Nephron (organoid): ENCODE results near the gene DLGAP1.

Source experiments
- H3K27ac Mint-ChIP-seq, 3 experiments: 2 replicates each; pipeline ENCODE4 v1.8.0; 2020; ENCODE audit warnings: mixed read lengths in 3 of 3, mild to moderate bottlenecking in 2 of 3, moderate library complexity in 1 of 3
- H3K27me3 Mint-ChIP-seq: 2 replicates; pipeline ENCODE4 v1.8.0; 2021; ENCODE audit warnings: low read depth, mild to moderate bottlenecking, moderate library complexity, mixed read lengths
- H3K36me3 Mint-ChIP-seq: 2 replicates; pipeline ENCODE4 v1.8.0; 2020; ENCODE audit warnings: low read depth, mixed read lengths
- H3K4me1 Mint-ChIP-seq: 2 replicates; pipeline ENCODE4 v1.8.0; 2020; ENCODE audit warnings: mixed read lengths
- H3K4me3 Mint-ChIP-seq, 3 experiments: 2 replicates each; pipeline ENCODE4 v1.8.0; 2020; ENCODE audit warnings: mild to moderate bottlenecking in 3 of 3, mixed read lengths in 3 of 3, moderate library complexity in 2 of 3
- H3K9me3 Mint-ChIP-seq: 2 replicates; pipeline ENCODE4 v1.8.0; 2020; ENCODE audit warnings: mixed read lengths
- CTCF ChIP-seq, 3 experiments: fragments of 200-600 bp; sonication (generic); IDR thresholded peaks; one replicate each; pipeline ENCODE4 v1.5.0; 2021; ENCODE audit warnings: antibody characterized with exemption in 3 of 3; ENCODE audit not compliant: unreplicated experiment in 3 of 3

Gene DLGAP1

GRCh38 chr18:3993941-3994687 is 461.0 kb downstream of the DLGAP1 start:
- Mint-ChIP-seq H3K36me3 (no peaks in the 10 kb centered on the region), H3K4me1 (peaks cover 14% of the 10 kb centered on the region), H3K27me3 (no peaks in the 10 kb centered on the region), H3K4me3 (no peak overlapping the region), H3K27ac (peak overlapping the region; percentile 37 to 70 (median 39)), H3K9me3 (peaks cover 1% of the 10 kb centered on the region)
- TF ChIP-seq CTCF (IDR thresholded peaks at IDR 0.05; ENCODE audit: unreplicated experiment in 3 of 3), result no peak

- H3K27me3 Mint-ChIP-seq, result no peaks in the 10 kb centered on the region
- no peak overlapping the region for H3K4me3 Mint-ChIP-seq
- no peak for TF ChIP-seq CTCF (IDR thresholded peaks at IDR 0.05; ENCODE audit: unreplicated experiment in 3 of 3)
Observed at GRCh38 chr18:3985664-3986063, 469.4 kb downstream of the DLGAP1 start.

GRCh38 chr18:3985020-3985419 is 470.1 kb downstream of the DLGAP1 start:
- Mint-ChIP-seq H3K9me3 (peaks cover 3% of the 10 kb centered on the region), H3K4me3 (no peak overlapping the region), H3K27me3 (no peaks in the 10 kb centered on the region), H3K27ac (no peak overlapping the region), H3K4me1 (peaks cover 24% of the 10 kb centered on the region), H3K36me3 (no peaks in the 10 kb centered on the region)
- no peak for TF ChIP-seq CTCF (IDR thresholded peaks at IDR 0.05; ENCODE audit: unreplicated experiment in 3 of 3)

More at GRCh38 chr18:3985664-3986063, 469.4 kb downstream of the DLGAP1 start:
- Mint-ChIP-seq H3K9me3 (peaks cover 3% of the 10 kb centered on the region), H3K27ac (no peak overlapping the region), H3K4me1 (peaks cover 24% of the 10 kb centered on the region), H3K36me3 (no peaks in the 10 kb centered on the region)

- peaks cover 5% of the 10 kb centered on the region for H3K9me3 Mint-ChIP-seq
- peaks cover 24% of the 10 kb centered on the region for H3K4me1 Mint-ChIP-seq
- no peak overlapping the region for H3K4me3 Mint-ChIP-seq
- no peak overlapping the region for H3K27ac Mint-ChIP-seq
- H3K27me3 Mint-ChIP-seq, result no peaks in the 10 kb centered on the region
- no peaks in the 10 kb centered on the region for H3K36me3 Mint-ChIP-seq
- TF ChIP-seq CTCF (IDR thresholded peaks at IDR 0.05; ENCODE audit: unreplicated experiment in 3 of 3), result no peak
Observed at GRCh38 chr18:3984163-3984757, 470.8 kb downstream of the DLGAP1 start.

- peaks cover 4% of the 10 kb centered on the region for H3K36me3 Mint-ChIP-seq
- no peak for TF ChIP-seq CTCF (IDR thresholded peaks at IDR 0.05; ENCODE audit: unreplicated experiment in 3 of 3)
- no peaks in the 10 kb centered on the region for H3K27me3 Mint-ChIP-seq
- peaks cover 5% of the 10 kb centered on the region for H3K9me3 Mint-ChIP-seq
- no peak overlapping the region for H3K4me3 Mint-ChIP-seq
- peaks cover 24% of the 10 kb centered on the region for H3K4me1 Mint-ChIP-seq
- H3K27ac Mint-ChIP-seq, result no peak overlapping the region
Observed at GRCh38 chr18:3983351-3983969, 471.6 kb downstream of the DLGAP1 start.
